ENCODE results near the gene ATXN7. TPM values are rescaled to one million over a fixed set of nuclear protein-coding genes. Genes with fewer than 3 reads are reported as not detected.

ATXN7 gene
- total and polyA plus RNA-seq, 10 of the 15 experiments (the other 5 are each of a cell fraction or from before 2014, with no cell fraction given) = 0.83 to 24.6 (median 8.5) TPM

GRCh38 chr3:63933459-63933858 lies 69.8 kb downstream of the ATXN7 start (continued):
- TF ChIP-seq ZBTB11 (CRISPR knock-in tag; IDR thresholded peaks at IDR 0.05) (no peak), PRDM15 (CRISPR knock-in tag; IDR thresholded peaks at IDR 0.05) (no peak), USF2 (IDR thresholded peaks at IDR 0.05; ENCODE audit: borderline replicate concordance, low read depth, low read length) (no peak), ASH2L (IDR thresholded peaks at IDR 0.05; ENCODE audit: borderline replicate concordance, low read depth) (no peak), YBX1 (IDR thresholded peaks at IDR 0.05) (no peak), ZNF592 (IDR thresholded peaks at IDR 0.05) (no peak), MTA3 (IDR thresholded peaks at IDR 0.05; ENCODE audit: borderline replicate concordance, low read length) (no peak), RAD21 (IDR thresholded peaks at IDR 0.05; ENCODE audit: insufficient read depth, low read depth, low read length) (no peak), ZNF274 (IDR thresholded peaks at IDR 0.05; ENCODE audit: insufficient read depth, insufficient read length) (no peak), TCF12 (IDR thresholded peaks at IDR 0.05; ENCODE audit: low read depth, low read length) (no peak), ATF7 (IDR thresholded peaks at IDR 0.05; ENCODE audit: low read depth) (0 out of 2 replicates have a peak, but pooled peaks have one; percentile 27), JUND (IDR thresholded peaks at IDR 0.05; ENCODE audit: low read depth, low read length) (no peak), TBL1XR1 (IDR thresholded peaks at IDR 0.05; ENCODE audit: low read depth, low read length) (0 out of 2 replicates have a peak, but pooled peaks have one; percentile 17), CHD2 (IDR thresholded peaks at IDR 0.05; ENCODE audit: borderline replicate concordance, low read depth, low read length) (no peak), NFXL1 (IDR thresholded peaks at IDR 0.05; ENCODE audit: borderline replicate concordance) (no peak), E2F4 (IDR thresholded peaks at IDR 0.05; ENCODE audit: low read depth, low read length) (no peak), KDM1A (IDR thresholded peaks at IDR 0.05; ENCODE audit: borderline replicate concordance) (no peak)

All from GM12878 (cell line).